HG02938 (cell line): ENCODE data around the gene SATB2.
A peak's percentile ranks its signal among the peaks of the same experiment; 100 is the strongest.

ENCODE experiments used
- ATAC-seq: cut with Tn5 transposase; IDR thresholded peaks from one replicate; pipeline ENCODE4 v1.9.1; 2021; ENCODE audit warnings: mild to moderate bottlenecking, moderate library complexity; ENCODE audit not compliant: unreplicated experiment

The SATB2 gene

GRCh38 chr2:199273042-199273511 lies 184.7 kb downstream of the SATB2 start:
- ATAC-seq: no peak

- ATAC-seq: no peak
Measured at GRCh38 chr2:199261936-199262335, 195.8 kb downstream of the SATB2 start.

- ATAC-seq: no peak
Measured at GRCh38 chr2:199261239-199261638, 196.5 kb downstream of the SATB2 start.

- no peak for ATAC-seq
Measured at GRCh38 chr2:199259671-199260070, 198.1 kb downstream of the SATB2 start.

- no peak for ATAC-seq
Measured at GRCh38 chr2:199258291-199258690, 199.4 kb downstream of the SATB2 start.

GRCh38 chr2:199257261-199258224 lies 200.2 kb downstream of the SATB2 start:
- ATAC-seq: no peak

- no peak for ATAC-seq
Measured at GRCh38 chr2:199230091-199230490, 227.6 kb downstream of the SATB2 start.

- ATAC-seq: peak; percentile 73
Measured at GRCh38 chr2:199228887-199229819, 228.6 kb downstream of the SATB2 start.

- no peak for ATAC-seq
Measured at GRCh38 chr2:199223791-199224190, 233.9 kb downstream of the SATB2 start.

- no peak for ATAC-seq
Measured at GRCh38 chr2:199220920-199221319, 236.8 kb downstream of the SATB2 start.

GRCh38 chr2:199219551-199219950 lies 238.2 kb downstream of the SATB2 start:
- ATAC-seq: no peak
